IgD-negative memory B cell (primary cell): ENCODE measurements around the gene ZNF497. TPM values are rescaled to one million over a fixed set of nuclear protein-coding genes. Genes with fewer than 3 reads are reported as not detected.

Experiments used
- H3K27ac Mint-ChIP-seq, 3 donors: one replicate each; pipeline ENCODE4 v1.8.0; 2020 to 2022; ENCODE audit warnings: mild to moderate bottlenecking in 3 of 3, mixed read lengths in 3 of 3, moderate library complexity in 1 of 3
- H3K27me3 Mint-ChIP-seq: one replicate; pipeline ENCODE4 v1.8.0; 2021; ENCODE audit warnings: mixed read lengths
- H3K36me3 Mint-ChIP-seq: one replicate; pipeline ENCODE4 v1.8.0; 2020; ENCODE audit warnings: mild to moderate bottlenecking, mixed read lengths
- H3K4me1 Mint-ChIP-seq, 3 donors: one replicate each; pipeline ENCODE4 v1.8.0; 2020 to 2022; ENCODE audit warnings: mixed read lengths in 3 of 3, mild to moderate bottlenecking in 1 of 3
- H3K4me3 Mint-ChIP-seq, 4 donors: one replicate each; pipeline ENCODE4 v1.8.0; 2020 to 2022; ENCODE audit warnings: mild to moderate bottlenecking in 4 of 4, mixed read lengths in 4 of 4, moderate library complexity in 3 of 4
- H3K9me3 Mint-ChIP-seq, 3 donors: one replicate each; pipeline ENCODE4 v1.8.0; 2020 to 2021; ENCODE audit warnings: mixed read lengths in 3 of 3, mild to moderate bottlenecking in 1 of 3
- polyA plus RNA-seq: library from polyadenylated mRNA; unstranded; fragments of 300-500 nt; fragmentation: Illumina TruSeq; gene quantifications from one replicate; pipeline ENCODE4 v1.2.3, GENCODE V29; 2021

Gene ZNF497
- polyA plus RNA-seq, 1 donor from 2014 or later = 2.1 TPM

DNA sequence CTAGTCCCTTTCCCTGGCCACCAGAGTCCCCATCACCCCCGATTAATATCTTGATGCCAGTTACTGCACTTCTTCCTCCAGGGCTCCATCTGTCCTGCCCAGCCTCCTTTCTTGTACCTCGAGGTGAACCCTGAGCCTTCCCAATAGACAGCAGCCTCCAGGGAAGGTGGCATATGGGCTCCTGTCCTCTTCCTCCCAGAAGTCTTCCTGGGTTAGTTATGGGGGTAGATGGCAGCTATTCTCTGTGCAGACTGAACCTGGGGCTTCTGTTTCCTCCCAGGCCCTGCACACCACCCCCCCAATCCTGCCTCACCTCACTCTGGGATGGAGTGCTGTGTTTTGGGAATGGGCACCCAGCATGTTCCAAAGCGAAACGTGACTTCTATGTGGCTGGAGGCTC lies 35.5 kb upstream of the ZNF497 start:
- Mint-ChIP-seq H3K36me3 (peaks cover 5% of the 10 kb centered on the region), H3K27ac (no peak overlapping the region), H3K4me3 (no peak overlapping the region), H3K4me1 (peaks cover 5 to 9% (median 7%) of the 10 kb centered on the region in 3 donors), H3K27me3 (peaks cover 13% of the 10 kb centered on the region), H3K9me3 (peaks cover 0 to 3% (median 0%) of the 10 kb centered on the region in 3 donors)

DNA sequence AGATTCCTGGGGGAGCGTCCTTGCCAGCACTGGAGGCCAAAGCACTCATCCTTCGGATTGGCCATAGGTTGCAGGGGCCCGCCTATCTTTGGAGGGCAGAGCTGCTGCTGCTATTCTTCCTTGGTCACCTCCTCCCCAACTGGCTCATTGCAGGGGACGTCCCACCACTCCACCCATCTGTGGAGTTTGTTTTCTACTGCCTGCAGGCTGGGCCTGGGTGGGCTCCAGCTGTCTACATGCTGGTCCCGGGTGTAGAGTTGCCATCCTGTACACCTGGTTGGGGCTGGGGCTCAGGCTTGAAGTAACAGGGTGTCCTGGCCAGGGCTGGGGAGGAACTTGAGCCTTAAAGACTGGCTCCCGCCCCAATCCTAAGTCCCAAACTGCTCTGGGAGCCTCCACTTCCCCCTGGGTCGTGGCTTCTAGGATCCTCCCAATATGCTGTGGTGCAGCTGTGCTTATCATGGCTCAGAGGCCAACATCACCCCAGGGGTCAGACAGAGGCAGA lies 35.0 kb upstream of the ZNF497 start:
- peaks cover 13% of the 10 kb centered on the region for H3K27me3 Mint-ChIP-seq
- H3K4me3 Mint-ChIP-seq = no peak overlapping the region

DNA sequence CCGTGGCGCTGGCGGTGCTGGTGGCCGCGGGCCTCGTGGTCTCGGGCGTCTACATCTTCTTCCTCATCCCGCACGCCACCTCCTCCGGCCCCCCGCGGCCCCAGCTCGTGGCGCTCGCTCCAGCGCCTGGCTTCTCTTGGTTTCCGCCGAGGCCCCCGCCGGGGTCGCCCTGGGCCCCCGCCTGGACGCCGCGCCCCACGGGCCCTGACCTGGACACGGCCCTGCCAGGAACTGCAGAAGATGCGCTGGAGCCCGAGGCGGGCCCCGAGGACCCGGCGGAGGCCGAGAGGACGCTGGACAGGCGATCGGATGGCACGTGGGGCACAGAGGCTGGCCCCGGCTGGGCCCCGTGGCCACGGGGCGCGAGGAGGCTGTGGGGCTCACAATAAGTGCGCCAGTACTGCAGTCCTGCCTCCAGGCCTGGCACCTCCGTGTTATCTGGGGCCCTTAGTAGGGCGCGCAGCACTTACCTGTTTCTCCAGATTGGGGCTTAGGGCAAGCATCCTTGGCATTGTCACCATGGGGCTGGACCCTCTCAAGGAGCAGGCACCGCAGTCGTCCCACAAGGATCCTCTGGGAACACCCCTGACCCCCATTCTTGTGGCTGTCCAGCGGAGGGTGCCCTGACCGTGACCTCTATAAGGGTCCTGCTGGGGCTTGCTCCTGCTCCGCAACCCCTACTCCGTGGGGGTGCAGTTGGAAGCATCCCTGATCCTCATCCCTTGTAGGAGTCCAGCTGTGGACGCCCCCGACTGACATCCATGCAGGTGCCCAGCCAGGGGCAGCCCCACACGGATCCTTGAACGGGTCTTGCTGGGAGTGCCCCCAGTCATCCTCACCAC lies 34.4 kb upstream of the ZNF497 start:
- H3K36me3 Mint-ChIP-seq = peaks cover 5% of the 10 kb centered on the region
- H3K4me3 Mint-ChIP-seq = no peak overlapping the region
- H3K4me1 Mint-ChIP-seq = peaks cover 5 to 9% (median 8%) of the 10 kb centered on the region in 3 donors
- H3K27ac Mint-ChIP-seq = no peak overlapping the region
- H3K27me3 Mint-ChIP-seq = peaks cover 13% of the 10 kb centered on the region
- H3K9me3 Mint-ChIP-seq = peaks cover 0 to 3% (median 0%) of the 10 kb centered on the region in 3 donors

More for the DNA sequence above, 35.0 kb upstream of the ZNF497 start:
- H3K36me3 Mint-ChIP-seq = peaks cover 5% of the 10 kb centered on the region
- peaks cover 5 to 9% (median 8%) of the 10 kb centered on the region in 3 donors for H3K4me1 Mint-ChIP-seq
- H3K27ac Mint-ChIP-seq = no peak overlapping the region
- H3K9me3 Mint-ChIP-seq = peaks cover 0 to 3% (median 0%) of the 10 kb centered on the region in 3 donors

DNA sequence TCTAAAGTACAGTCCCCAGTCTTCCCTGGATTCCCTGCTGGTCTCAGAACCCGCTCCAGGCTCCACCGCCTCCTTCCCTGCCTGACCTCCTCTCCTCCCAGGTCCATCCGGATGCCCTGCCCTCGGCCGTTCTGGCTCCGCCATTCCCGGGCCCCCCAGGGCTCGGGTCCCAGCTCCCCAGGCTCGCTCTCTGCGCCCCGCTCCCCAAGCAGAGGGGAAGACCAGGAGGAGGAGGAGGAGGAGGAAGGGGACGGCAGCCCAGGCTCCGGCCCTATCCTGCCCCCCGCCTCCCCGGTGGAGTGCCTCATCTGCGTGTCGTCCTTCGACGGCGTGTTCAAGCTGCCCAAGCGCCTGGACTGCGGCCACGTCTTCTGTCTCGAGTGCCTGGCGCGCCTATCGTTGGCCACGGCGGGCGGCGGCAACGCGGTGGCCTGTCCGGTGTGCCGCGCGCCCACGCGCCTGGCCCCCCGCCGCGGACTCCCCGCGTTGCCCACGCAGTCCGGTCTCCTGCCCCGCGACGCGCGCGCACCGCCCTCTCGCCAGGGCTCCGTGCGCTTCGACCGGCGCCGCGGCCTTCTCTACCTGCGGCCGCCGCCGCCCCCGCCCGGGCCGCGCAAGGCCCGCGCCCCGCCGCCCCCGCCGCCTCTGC lies 33.6 kb upstream of the ZNF497 start:
- Mint-ChIP-seq H3K27ac (no peak overlapping the region), H3K4me1 (peaks cover 2 to 6% (median 5%) of the 10 kb centered on the region in 3 donors), H3K27me3 (peaks cover 13% of the 10 kb centered on the region), H3K4me3 (no peak overlapping the region), H3K36me3 (peaks cover 5% of the 10 kb centered on the region), H3K9me3 (peaks cover 0 to 3% (median 0%) of the 10 kb centered on the region in 3 donors)

DNA sequence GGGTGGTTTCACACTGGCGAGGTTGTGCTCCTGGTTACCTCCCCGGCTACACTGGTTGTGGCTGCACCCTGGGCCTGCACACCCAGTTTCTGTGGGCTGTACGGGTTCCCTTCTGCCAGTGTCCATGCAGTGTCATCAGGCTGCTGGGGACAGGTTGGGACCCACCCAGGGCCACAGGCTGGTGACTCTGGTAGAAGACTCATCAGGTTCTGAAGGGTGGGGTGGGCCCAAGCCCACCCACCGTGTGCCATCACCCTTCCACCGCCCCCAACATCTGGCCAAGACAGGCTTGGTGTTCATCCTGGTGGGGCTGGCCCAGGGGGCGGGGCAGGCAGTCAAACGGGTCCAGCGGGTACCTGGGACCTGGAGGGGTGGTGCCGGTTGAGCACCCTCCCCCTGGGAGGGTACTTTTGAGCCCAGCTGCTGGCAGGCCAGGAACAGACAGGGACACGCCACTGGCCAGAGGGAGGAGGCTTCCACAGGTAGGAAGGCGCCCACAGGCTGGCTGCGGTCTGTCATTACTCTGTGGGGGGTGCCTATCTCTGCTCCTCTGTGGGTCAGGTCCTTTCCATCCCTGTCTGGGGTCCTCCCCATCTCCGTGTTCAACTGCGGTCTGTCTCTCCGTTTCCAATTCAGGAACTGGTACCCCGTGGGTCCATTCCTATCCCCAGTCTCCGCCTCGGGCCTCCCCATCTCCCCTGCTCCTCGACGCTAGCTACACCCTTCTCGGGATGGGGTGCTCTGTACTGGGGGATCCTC lies 32.8 kb upstream of the ZNF497 start, which contains the start of gene RNF225:
TSS of gene RNF225 (plus strand) at position 437 of the 759 bp plus-strand sequence. CDS start 434 bp downstream, outside the sequence.
- Mint-ChIP-seq H3K36me3 (peaks cover 10% of the 10 kb centered on the region), H3K27ac (no peak within 1 kb of the TSS), H3K9me3 (peaks cover 0 to 3% (median 0%) of the 10 kb centered on the region in 3 donors), H3K4me3 (no peak within 1 kb of the TSS), H3K4me1 (peaks cover 2 to 4% (median 3%) of the 10 kb centered on the region in 3 donors), H3K27me3 (peaks cover 13% of the 10 kb centered on the region)

DNA sequence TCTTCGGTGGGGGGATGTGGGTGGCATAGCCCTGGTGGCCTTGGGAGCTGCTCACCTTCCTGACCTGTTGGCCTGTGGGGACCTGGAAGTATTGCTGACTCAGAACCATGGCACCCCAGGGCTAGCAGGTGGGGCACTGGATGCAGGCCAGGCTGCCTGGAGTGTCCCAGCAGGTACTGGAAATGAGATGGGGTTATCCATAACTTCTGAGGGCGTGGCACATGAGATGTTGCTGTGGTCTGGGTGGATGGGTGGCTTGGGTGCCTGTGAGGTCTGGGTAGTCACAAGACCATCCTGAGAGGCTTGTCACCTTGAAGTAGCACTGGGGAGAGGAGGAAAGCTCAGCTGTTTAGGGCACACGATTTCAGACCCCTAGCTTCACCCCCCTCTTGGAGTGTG lies 32.3 kb upstream of the ZNF497 start:
- no peak overlapping the region for H3K4me3 Mint-ChIP-seq
- H3K4me1 Mint-ChIP-seq = peaks cover 2 to 4% (median 3%) of the 10 kb centered on the region in 3 donors
- H3K27ac Mint-ChIP-seq = no peak overlapping the region
- peaks cover 0 to 3% (median 0%) of the 10 kb centered on the region in 3 donors for H3K9me3 Mint-ChIP-seq
- peaks cover 10% of the 10 kb centered on the region for H3K36me3 Mint-ChIP-seq
- H3K27me3 Mint-ChIP-seq = peaks cover 13% of the 10 kb centered on the region

DNA sequence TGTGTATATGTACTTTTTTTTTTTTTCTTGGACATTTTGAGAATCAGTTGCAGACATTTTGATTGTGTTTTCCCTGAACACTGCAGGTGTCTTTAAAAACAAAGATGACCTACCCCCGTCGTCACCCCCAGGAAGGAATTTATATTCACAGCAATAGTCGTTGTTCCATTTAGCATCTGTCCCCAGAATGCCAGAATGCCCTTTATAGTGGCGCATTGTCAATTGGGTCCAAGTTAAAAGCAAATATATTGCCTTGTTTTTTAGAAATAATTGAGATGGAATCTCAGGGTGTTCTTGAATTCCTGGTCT lies 31.1 kb upstream of the ZNF497 start:
- H3K27ac Mint-ChIP-seq = peak overlapping the region in 1 of 3 donors; percentile 33
- H3K4me1 Mint-ChIP-seq = peaks cover 5 to 11% (median 8%) of the 10 kb centered on the region in 3 donors
- H3K9me3 Mint-ChIP-seq = no peaks in the 10 kb centered on the region
- peaks cover 13% of the 10 kb centered on the region for H3K36me3 Mint-ChIP-seq
- peak overlapping the region in 1 of 4 donors; percentile 32 for H3K4me3 Mint-ChIP-seq
- peaks cover 11% of the 10 kb centered on the region for H3K27me3 Mint-ChIP-seq

DNA sequence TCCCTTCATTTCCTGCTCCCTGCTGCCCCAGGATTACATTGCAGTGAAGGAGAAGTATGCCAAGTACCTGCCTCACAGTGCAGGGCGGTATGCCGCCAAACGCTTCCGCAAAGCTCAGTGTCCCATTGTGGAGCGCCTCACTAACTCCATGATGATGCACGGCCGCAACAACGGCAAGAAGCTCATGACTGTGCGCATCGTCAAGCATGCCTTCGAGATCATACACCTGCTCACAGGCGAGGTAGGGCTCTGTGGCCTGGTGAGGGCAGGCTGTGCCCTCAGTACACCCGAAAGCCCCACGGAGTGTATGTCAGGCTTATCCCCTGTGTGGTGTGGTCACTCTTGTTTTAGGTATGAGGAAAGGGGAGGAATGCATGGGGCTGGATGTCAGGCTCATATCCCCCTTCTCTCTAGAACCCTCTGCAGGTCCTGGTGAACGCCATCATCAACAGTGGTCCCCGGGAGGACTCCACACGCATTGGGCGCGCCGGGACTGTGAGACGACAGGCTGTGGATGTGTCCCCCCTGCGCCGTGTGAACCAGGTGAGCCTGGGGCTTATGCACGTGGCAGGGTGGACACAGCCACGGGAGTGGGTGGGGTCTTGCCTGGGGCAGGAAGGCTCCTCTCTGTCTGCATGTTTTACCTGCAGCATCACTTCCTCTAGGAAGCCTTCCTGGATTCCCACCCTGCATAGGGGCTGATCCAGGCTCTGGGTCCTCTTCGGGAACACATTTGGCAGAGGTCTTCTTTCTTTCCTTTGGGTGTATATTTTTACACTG lies 30.6 kb upstream of the ZNF497 start:
- H3K9me3 Mint-ChIP-seq = no peaks in the 10 kb centered on the region
- peaks cover 8 to 14% (median 9%) of the 10 kb centered on the region in 3 donors for H3K4me1 Mint-ChIP-seq
- H3K4me3 Mint-ChIP-seq = peak overlapping the region in 2 of 4 donors; percentile 25 to 32
- peaks cover 15% of the 10 kb centered on the region for H3K36me3 Mint-ChIP-seq
- H3K27ac Mint-ChIP-seq = peak overlapping the region in 1 of 3 donors; percentile 33
- H3K27me3 Mint-ChIP-seq = peaks cover 11% of the 10 kb centered on the region

DNA sequence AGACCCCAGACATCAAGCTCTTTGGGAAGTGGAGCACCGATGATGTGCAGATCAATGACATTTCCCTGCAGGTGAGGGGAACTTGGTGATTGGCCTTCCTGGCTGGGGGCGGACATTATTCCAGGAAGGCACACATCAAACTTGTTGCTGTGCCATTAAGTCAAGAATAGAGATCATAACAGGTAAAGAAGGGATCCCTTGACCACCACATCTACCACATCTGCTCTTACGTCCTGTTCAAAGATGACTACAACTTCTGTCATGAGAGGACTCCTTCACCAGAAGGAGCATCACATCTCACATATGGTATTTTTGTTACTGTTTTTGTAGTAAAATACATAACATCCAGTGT lies 25.6 kb upstream of the ZNF497 start:
- H3K4me3 Mint-ChIP-seq = peak overlapping the region; percentile 90 to 99 (median 95)

DNA sequence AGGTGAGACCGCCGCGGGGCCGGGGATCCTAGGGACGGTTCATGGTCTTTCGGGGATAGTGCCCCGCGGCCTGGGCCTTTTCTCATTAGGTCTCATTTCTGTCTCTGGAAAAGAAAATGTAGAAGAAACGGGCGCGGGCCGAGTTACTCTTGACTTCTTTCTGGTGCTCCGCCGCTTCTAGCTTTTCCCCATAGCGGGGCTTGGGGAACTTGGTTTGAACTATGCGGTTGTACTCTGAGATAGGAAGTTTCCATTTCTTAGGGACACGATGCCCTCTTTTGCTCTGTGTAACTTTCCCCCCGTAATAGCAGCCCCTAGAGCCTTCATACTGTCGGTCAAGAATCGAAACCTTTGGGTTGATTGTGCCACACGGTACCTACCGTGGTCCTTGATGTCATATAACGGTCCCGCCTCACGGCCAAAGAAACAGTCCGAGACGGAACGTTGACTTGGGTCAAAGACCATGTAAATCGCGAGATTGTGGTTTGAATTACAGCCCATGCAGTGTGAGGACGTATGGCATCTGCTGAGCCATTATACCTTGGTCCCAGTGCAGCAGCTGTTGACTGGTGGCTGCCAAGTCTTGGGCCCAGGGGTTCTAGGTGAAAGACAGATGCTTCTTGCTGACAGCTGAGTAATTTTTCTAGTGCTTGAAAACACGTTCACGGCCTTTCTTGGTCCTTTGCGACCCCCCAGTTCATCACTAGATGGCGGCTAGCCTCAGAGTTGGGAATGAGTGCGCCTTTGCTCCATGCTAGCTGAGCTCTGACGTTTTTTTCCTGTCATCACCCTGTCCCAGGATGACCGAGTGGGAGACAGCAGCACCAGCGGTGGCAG lies 25.0 kb upstream of the ZNF497 start:
- Mint-ChIP-seq H3K4me1 (peaks cover 16 to 27% (median 25%) of the 10 kb centered on the region in 3 donors), H3K4me3 (peak overlapping the region; percentile 90 to 99 (median 95)), H3K27me3 (no peaks in the 10 kb centered on the region), H3K9me3 (no peaks in the 10 kb centered on the region), H3K36me3 (peaks cover 12% of the 10 kb centered on the region), H3K27ac (peak overlapping the region; percentile 95 to 99 (median 95))

More for the DNA sequence above, 25.6 kb upstream of the ZNF497 start:
- peaks cover 12% of the 10 kb centered on the region for H3K36me3 Mint-ChIP-seq
- peak overlapping the region in 2 of 3 donors; percentile 95 to 99 for H3K27ac Mint-ChIP-seq
- H3K4me1 Mint-ChIP-seq = peaks cover 17 to 27% (median 23%) of the 10 kb centered on the region in 3 donors
- no peaks in the 10 kb centered on the region for H3K9me3 Mint-ChIP-seq
- H3K27me3 Mint-ChIP-seq = no peaks in the 10 kb centered on the region

DNA sequence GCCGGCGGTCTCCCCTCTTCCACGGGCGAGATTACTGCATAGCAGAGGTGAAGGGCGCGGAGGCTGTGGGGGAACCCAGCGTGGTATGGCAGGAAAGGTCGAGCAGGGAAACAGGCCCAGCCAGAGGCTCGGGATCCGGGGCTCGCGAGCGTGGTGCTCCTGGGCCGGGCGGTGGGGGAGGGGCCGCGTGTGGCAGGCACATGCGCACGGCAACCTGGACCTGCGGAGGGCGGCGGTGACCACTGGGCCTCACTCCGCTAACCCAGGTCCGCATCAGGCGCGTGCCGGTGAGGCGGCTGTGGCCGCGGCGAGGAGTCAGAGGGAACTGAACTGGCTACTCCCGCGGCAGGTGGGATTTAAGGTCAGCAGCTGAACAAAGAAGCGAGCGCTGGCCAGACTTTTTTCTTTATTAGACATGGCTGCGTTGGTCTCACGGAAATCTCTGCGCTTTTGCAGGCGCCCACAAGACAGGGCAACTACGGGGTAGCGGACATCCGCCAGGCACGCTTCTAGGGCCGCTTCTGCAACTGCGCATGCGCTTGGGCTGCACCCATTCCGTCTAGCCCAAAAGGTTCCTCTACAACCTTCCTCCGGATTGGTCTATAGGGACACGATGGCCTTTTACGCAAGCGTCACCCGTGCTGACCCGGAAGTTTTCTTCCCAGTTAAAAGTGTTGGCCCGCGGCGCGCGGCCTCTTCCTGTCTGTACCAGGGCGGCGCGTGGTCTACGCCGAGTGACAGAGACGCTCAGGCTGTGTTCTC lies 24.2 kb upstream of the ZNF497 start, which contains the start of gene RPS5:
TSS of gene RPS5 (plus strand) at position 694 of the 762 bp plus-strand sequence. CDS start 869 bp downstream, outside the sequence.
- H3K9me3 Mint-ChIP-seq = no peaks in the 10 kb centered on the region
- peaks cover 19 to 29% (median 27%) of the 10 kb centered on the region in 3 donors for H3K4me1 Mint-ChIP-seq
- H3K27ac Mint-ChIP-seq = peak within 1 kb of the TSS; percentile 95 to 99 (median 95)
- peaks cover 12% of the 10 kb centered on the region for H3K36me3 Mint-ChIP-seq
- H3K27me3 Mint-ChIP-seq = no peaks in the 10 kb centered on the region
- H3K4me3 Mint-ChIP-seq = peak within 1 kb of the TSS; percentile 90 to 99 (median 95)

DNA sequence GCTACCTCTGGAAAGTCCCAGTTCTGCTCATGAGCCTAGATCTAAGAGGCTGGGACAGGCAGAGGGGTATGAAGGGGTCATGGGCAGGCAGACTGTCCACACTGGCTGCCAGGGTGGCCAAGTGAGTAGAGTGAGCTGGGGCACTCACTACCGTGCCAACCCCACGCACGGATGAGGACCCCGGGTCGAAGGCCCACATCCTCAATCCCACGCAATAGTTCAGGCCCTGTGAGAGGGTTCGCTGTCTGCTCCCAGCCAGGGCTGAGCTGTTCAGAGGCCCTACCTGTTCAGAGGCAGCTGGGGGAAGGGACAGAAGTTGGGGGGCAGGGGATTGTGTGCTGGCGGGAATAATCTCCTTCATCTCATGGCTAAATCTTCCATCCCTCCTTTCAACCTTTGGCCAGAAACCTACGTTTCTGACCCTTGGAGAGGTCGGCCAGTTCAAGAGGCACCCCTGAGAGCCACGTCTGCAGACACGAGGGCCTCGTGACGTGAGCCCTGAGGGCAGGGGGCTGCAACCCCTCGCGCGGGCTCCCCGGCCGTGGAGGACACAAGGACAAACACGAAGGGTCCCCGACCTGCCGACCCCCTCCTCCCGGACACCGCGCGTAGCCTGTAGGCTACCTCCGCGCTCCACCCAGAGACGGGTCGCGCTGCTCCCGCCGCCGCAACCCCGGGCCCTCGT lies 23.5 kb upstream of the ZNF497 start:
- Mint-ChIP-seq H3K4me3 (peak overlapping the region; percentile 90 to 99 (median 95)), H3K4me1 (peaks cover 19 to 33% (median 32%) of the 10 kb centered on the region in 3 donors), H3K9me3 (no peaks in the 10 kb centered on the region), H3K36me3 (peaks cover 12% of the 10 kb centered on the region), H3K27me3 (no peaks in the 10 kb centered on the region), H3K27ac (peak overlapping the region; percentile 95 to 99 (median 95))
